Right hindlimb (tissue), 1 donor: ENCODE measurements around the gene FRMD4A.
A peak's percentile ranks its signal among the peaks of the same experiment; 100 is the strongest.

ENCODE experiments used
- DNase-seq: peaks from one replicate; pipeline ENCODE4 v3.0.0-alpha.2; 2018

FRMD4A gene

DNA sequence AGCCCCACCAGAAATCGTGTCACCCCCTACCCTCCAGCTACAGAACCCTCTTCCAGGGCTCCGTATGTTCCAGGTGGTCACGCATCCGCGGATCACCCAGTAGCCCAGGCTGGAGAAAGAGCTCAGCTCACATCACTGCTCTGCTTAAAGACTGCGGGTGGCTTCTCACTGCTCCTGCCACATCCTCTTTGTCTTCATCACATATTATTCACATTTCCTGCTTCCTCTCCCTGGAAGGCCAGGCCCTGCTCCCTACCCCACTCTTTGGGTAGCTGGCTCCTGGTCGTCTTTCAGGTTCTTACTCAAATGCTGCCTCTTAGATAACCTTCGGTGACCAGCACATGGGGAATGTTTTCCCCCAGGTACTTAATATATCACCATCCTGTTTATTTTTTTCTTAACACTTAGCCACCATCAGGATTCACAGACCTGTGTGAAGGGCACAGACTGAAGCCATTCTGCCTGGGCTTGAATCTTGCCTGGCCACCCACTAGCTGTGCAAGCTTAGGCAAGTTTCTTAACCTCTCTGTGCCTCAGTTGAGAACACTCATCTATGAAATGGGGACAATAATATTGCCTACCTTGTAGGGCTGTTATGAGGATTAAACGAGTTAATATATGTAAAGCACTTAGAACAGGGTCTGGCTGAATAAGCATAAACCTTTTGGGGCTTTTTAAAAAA lies 436.2 kb downstream of the FRMD4A start:
- DNase-seq, result no peak

DNA sequence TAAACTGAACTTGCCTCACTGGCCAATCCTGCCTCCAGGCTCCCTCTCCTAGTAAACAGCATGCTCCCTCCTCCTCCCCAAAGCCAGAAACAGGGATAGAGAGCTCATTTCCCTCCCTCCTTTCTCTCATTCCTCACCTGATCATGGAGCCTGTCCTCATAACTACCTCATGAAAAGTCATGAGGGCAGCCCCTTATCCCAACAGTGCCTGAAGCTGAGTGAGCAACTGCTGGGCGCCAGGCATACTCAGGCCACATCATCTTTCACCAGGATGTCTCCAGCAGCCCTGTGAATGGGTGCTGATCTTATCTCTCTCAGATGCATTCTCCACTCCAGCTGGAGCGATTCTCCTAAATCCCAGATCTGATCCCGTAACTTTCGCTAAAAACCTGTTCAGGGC lies 436.8 kb downstream of the FRMD4A start:
- no peak for DNase-seq

GRCh38 chr10:13892871-13893270 lies 437.9 kb downstream of the FRMD4A start:
- no peak for DNase-seq

GRCh38 chr10:13892001-13892491 lies 438.7 kb downstream of the FRMD4A start:
- DNase-seq, result no peak

DNA sequence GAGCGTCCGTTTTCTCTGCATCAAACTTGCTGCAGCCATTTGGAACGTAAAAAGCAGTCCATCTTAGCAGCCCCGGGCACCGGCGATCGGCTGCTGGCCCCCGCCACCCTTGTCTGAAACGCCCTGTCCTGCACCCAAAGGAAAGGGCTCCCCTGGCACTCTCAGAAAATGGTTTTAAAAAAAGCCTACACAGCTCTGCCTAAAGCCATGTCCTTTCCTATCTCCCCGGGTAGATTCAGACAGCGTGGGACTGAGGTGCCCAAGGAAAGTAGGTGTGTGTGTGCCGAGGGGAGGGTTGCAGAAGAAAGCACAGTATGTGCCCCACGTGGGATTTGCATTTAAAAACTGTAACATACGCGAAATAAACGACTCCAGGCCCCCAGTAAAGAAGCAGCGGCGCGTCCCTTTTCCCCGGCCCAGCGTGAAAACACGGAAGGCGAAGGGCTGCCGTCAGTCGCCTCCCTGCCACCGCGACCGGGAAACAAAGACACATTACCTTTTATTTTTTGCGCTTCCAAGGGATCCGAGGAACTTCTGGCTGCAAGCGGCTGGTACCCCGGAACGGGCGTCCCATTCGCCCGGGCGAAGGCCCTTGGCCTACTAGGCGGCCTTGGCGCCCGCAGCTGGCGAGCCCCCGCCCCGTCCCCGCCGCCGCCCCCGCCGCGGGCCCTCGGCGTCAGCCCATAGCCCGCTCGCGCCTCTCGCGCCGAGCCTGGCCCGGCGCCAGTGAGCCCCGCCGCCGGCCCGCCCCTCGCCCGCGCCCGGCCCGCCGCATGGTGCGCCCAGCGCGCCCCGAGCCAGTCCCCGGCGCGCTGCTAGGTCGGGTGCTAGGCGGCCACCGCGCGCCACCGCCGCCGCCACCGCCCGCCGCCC lies 439.4 kb downstream of the FRMD4A start:
- no peak for DNase-seq

DNA sequence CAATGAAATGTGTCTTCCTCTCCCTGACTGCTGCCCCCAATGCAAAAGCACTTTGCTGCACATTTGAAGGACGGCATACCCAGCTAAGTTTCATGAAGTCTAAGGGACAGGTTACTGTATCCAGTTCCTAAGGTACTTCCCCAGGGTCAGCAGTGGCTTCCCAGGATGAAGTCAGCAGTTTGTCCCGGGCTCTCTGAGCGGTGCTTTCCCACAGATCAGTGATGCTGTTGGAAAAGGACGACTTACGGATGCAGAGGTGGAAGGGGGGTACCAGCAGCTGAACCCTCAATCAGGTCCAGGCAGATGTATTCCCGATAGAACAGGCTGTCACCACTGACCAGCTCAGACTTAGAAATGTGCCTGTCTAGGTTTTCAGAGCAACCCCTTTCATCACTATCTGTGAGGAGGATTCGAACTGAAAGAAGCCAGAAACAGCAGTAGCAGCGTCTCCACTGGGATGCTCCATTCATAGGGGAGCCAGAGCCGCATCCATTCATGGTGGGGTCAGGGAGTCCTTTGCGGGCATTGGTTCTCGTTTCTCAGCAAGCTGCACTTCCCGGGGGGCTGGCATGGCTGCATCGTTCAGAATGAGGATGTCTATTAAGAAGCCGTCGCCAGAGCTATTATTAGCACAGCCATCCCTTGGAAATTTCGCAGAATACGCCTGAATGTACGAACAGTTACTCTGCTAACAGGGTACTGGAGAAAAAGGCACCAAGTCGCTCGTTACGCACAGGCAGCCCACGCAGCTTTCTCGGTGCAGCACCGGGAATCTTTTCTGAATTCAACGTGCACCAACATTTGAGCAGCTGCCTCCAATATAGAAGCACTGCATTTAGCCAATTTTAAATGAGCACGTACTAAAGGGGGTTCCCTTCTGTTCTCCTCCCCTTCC lies 440.2 kb downstream of the FRMD4A start:
- peak; percentile 59 for DNase-seq

DNA sequence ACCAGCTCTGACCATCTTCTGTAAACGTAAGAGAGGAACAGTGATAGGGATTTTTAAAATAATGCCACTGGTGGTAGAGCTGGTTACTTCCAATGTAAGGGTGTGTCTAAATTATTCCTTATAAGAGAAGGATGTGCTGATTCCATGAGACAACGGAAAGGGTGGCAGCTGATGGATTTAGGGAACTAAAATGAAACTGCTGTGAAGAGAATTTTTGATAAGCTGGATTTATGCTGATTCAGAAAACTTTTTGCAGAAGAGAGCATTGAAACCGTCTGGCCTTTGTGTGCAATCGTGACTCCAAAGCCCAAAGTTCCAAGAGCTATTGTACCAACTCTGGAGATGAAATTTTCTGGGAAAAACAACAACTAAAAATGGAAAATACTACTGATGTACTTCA lies 443.0 kb downstream of the FRMD4A start:
- no peak for DNase-seq

DNA sequence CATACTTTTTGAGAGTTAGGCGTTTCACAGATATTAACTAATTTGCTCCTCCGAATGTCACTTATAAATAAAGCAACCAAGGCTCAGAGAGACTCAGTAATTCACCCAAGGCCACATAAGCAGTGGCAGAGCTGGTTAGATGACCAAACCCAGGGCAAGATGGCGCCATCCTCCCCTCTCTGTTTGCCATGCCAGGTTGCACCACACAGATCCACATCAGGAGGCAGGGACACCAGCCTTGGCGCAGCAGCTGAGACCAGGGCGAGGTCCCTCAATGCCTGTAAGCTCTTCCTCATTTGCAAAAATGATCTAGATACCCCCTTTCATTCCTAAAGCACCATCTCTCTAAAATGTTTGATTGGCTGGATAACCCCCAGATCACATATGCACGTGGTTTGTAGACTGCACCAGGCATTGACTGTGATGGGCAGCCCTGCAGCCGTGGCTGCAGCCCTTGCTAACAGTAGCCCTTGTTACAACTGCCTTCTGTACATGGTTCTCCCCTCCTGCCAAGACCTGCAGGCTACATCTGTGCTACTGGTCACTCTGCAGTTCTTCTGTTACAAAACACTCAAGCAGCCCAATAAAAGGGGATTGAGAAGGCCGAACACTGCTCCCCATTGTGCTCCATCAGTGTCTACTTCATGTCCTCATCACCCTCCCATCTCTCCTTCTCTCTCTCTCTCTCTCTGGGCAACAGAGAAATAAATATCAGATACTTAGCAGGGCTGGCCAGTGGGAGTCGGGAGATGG lies 445.3 kb downstream of the FRMD4A start:
- DNase-seq, result no peak

- DNase-seq, result no peak
Observed at GRCh38 chr10:13883636-13884444, 446.9 kb downstream of the FRMD4A start.

- no peak for DNase-seq
Observed at GRCh38 chr10:13882119-13882711, 448.5 kb downstream of the FRMD4A start.

DNA sequence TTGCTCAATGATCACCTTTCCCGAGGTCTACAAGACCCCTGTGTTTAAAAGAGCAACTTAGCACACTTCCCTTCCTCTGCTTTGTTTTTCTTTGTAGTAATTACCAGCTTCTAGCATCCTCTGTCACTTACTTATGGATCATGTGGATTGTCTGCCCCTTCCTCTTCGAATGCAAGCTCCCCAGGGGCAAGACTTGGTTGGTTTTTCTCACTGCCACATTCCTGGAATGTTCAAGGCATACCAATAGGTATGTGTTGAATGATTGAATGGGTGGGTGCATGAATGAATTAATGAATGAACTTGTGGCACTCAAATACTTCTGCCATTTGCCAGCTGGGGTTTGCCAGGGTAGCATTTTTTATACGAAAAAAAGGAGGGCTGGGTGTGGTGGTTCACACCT lies 450.0 kb downstream of the FRMD4A start:
- no peak for DNase-seq

- no peak for DNase-seq
Observed at GRCh38 chr10:13877154-13877909, 453.4 kb downstream of the FRMD4A start.

GRCh38 chr10:13873196-13873595 lies 457.5 kb downstream of the FRMD4A start:
- no peak for DNase-seq

GRCh38 chr10:13872411-13872810 lies 458.3 kb downstream of the FRMD4A start:
- no peak for DNase-seq

GRCh38 chr10:13871776-13872175 lies 458.9 kb downstream of the FRMD4A start:
- DNase-seq, result no peak

DNA sequence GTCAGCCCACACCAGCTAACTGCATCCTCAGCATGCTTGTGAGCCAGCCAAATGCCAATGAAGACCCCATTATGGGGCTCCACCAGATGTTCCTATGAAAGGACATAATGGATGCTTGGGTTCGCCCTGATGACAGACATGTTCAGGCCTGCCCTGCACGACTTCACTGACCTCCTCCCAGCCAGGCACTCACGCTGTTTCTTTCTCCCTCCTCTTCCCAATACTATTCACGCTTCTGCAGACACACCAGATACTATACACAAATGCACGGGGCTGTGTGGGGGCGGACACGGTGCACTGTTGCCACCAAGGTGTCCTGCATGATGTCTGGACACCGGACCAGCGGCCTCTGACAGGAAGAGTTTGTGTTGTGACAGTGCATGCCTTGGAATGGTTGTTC lies 459.7 kb downstream of the FRMD4A start:
- DNase-seq, result no peak

DNA sequence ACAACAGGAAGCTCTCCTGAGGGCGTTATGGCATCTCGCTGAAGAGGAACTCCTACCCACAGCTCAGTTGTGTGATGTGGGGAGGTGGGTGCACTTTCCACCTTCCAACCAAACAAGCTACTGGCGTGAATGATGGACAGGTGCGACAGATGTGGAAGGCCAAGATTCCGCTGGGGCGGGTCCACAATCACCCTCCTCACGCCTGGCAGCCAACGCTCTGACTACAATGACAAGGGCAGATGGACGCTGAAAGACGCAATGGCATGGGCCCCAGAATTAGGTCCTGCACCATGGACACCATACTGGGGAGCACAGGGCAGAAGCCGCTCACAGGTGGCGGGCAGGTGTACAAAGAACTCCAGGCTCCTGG lies 461.4 kb downstream of the FRMD4A start:
- DNase-seq, result no peak

DNA sequence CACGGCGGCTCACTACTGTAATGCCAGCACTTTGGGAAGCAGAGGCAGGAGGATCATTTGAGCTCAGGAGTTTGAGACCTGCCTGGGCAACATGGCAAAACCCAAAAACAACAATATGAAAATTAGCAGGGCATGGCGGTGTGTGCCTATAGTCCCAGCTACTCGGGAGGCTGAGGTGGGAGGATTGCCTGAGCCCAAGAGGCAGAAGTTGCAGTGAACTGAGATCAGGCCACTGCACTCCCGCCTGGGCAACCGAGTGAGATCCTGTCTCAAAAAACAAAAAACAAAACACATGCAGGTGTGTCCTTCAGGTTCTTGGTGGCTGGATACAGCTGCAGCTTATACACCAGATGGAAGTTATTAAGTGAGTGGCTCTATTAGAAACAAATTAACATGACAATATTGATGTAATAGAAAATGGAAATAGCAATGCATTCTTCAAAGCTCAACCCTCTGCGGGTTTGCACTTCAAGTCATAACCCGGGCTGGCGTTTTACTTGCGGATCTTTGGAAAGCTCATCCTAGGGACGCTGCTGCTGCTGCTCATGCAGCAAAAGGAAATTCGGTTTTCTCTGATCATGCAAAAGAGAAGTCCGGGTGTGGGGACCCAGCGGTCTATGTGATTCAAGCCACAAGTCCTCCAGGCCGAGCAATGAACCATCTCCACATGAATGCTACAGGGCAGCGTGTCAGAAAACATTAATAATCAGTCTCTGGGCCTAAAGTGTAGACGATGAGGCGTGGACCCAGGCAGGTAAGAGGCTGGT lies 462.0 kb downstream of the FRMD4A start:
- DNase-seq, result no peak

DNA sequence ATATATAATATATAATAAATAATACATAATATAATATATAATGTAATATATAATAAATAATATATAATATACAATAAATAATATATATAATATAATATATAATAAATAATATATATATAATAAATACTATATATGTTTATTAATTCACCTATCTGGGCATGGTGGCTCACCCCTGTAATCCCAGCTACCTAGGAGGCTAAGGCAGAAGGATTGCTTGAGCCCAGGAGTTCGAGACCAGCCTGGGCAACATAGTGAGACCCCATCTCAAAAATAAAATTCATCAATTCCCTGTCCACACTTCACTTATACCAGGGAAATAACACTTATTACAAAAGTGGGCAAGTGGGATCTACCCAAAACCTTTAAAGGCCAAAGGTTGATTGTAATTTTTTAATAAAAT lies 462.9 kb downstream of the FRMD4A start:
- DNase-seq, result no peak
